GM12801 (cell line): ENCODE measurements around the gene LRRC7.

Source experiments
- TF ChIP-seq, protein P1 (sequence below): IDR thresholded peaks from one replicate; pipeline ENCODE4 v1.5.1; 2011; ENCODE audit warnings: control low read depth; ENCODE audit not compliant: insufficient read length; ENCODE audit errors: extremely low read depth

LRRC7 gene

DNA sequence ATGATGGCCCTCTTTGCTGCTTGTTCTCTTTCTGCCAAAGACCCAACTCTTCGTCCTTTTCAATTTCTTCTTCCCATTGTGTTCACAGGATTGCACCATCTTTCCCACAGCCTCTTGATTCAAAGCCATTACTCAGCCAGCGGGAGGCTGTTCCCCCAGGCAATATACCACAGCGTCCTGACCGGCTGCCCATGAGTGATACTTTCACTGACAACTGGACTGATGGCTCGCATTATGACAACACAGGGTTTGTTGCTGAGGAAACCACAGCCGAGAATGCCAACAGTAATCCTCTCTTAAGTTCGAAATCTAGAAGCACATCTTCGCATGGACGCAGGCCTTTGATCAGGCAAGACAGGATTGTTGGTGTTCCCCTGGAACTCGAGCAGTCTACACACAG, 470.3 kb downstream of the LRRC7 start:
- TF ChIP-seq, protein P1, sequence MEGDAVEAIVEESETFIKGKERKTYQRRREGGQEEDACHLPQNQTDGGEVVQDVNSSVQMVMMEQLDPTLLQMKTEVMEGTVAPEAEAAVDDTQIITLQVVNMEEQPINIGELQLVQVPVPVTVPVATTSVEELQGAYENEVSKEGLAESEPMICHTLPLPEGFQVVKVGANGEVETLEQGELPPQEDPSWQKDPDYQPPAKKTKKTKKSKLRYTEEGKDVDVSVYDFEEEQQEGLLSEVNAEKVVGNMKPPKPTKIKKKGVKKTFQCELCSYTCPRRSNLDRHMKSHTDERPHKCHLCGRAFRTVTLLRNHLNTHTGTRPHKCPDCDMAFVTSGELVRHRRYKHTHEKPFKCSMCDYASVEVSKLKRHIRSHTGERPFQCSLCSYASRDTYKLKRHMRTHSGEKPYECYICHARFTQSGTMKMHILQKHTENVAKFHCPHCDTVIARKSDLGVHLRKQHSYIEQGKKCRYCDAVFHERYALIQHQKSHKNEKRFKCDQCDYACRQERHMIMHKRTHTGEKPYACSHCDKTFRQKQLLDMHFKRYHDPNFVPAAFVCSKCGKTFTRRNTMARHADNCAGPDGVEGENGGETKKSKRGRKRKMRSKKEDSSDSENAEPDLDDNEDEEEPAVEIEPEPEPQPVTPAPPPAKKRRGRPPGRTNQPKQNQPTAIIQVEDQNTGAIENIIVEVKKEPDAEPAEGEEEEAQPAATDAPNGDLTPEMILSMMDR, result no peak

DNA sequence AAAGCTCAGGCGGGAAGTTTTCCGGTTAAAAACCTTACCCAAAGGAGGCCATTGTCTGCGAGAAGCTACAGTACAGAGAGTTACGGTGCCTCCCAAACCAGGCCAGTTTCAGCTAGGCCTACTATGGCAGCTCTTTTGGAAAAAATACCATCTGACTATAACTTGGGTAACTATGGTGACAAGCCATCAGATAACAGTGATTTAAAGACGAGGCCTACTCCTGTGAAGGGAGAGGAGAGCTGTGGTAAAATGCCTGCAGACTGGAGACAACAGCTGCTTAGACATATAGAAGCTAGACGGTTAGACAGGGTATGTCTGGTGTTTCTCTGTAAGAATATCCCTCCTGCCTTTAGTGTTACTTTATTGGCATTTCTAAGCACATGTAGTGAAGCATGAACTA, 471.8 kb downstream of the LRRC7 start:
- TF ChIP-seq, protein P1, result no peak

DNA sequence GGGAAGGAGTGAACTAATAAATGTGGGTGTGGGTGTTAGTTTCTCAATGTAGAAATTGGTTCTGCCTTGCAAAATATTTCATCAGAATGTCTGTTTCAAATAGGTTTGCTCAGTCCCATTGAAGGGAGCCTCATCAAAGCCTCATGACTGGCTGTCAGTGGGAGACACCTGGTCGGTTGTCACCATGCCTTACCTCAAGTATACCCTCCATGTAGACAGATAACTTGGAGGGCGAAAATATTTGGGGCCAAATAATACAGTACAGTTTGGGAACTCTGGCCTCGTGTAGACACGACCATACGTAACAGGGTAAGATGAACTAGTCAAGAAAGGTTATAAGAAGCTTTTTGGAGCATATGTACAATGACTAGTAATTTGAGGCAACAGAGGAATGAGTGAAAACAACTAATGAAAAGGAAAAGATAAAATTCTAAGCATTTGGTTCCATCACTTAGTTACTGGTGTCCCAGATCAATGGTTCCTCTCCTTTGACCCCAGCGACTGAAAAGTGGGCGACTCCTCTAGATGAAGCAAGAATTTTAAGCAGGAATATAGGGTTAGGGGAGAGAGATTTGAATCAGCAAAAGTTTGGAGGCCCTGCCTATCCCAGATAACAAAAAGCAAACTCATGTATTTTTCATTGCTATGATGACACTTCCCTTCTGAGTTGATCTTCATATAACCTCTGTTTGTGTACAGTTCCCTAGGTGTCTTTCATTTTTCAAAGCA, 473.8 kb downstream of the LRRC7 start:
- TF ChIP-seq, protein P1, result no peak

DNA sequence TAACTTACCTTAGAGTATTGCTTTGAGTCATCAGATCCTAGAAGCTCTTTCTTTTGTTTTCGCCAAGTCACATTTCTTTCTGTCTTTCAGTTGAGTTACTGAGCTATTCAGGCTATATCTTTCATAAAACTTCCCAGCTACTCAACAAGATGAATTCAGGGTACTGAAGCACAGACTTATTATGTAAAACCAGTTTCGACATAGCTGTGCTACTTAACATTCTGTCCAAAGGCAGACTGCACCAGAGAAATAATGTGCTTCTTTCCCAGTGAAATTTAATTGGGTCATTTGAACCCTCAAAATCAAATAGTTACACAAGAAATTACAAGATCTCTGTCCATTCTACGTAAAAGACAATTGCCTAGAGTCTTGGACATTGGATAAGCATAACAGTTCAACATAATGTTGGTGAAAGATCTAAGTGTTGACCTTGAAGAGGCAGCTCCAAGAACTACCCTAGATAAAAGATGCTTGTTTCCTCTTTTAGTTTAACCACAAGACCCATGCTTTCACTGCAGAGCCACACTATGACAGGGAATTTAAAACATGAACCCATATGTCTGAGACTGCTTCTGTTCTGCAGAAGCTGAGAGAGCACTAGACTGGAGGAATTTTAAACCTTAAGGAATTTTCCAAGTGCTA, 474.5 kb downstream of the LRRC7 start:
- TF ChIP-seq, protein P1, result no peak

DNA sequence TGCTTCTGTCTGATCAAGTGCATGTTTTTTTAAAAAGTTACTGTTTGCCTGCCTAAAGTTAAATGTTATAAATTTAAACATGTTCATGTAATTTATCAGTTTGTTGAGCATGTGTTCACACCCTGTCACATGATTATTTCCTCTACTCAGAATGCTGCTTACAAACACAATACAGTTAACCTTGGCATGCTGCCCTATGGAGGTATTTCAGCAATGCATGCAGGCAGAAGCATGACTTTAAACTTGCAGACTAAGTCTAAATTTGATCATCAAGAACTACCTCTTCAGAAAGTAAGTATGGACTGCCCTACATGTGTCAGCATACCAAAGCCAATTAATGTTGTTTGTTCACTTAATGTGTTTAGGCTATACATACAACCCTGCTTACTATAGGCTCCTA, 476.1 kb downstream of the LRRC7 start:
- TF ChIP-seq, protein P1, result no peak

DNA sequence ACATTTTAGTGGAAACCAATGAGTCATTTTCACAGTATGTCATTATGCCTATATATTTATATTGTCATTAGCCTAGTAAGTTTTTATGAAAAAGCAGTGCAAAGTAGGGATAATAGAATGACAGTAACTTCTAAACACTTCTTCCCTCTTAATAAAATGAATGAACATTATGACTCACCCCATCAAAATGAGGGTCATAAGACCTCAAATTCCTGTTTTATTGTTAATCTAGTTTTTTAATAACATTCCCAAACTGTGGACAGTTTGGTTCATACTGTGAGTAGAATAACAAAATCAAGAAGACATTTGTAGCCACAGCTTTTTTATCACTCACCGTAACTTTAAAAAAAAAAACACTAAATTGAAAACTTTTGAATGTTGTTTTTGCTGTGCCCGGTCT, 477.1 kb downstream of the LRRC7 start:
- TF ChIP-seq, protein P1, result no peak

DNA sequence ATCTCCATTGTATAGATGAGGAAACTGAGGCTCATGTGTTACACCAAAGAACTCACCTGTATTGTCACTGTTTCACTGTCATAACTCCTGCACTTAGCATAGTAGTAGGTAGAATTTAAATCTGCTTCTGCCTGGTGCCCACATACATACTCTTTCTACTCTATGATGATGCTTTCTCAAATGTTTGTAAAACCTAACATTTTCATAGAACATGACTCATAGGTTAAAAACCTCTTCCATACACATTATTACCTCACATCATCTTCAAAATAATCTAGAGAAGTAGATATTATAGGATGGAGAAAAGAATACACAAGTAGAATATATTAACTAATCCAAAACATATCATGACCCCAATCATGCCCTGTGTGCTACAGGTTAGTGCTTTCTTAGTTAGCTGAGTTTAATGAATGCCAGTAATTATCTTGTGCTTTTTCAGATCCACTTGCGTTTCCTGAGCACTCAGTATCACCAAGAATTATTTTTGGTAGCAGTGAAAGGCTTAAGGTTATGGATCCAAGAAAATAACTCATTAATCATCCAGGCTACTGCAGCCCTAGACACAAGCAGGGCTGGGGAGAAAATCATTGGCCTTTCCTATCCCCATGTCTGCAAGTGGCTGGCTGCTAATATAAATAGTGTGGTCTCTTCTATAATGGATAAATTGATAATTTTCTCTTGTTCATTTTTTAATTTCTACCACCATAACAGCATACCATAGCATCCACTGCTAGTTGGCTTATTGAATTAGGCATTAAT, 480.8 kb downstream of the LRRC7 start:
- TF ChIP-seq, protein P1, result no peak
